Measurements from ENCODE around the gene DCAF12. TPM values are rescaled to one million over a fixed set of nuclear protein-coding genes. Genes with fewer than 3 reads are reported as not detected.

DCAF12 gene
- total and polyA plus RNA-seq, 2 of the 13 experiments (the other 11 are each of a cell fraction or from before 2014, with no cell fraction given), result 26.8 to 37.4 TPM

DNA sequence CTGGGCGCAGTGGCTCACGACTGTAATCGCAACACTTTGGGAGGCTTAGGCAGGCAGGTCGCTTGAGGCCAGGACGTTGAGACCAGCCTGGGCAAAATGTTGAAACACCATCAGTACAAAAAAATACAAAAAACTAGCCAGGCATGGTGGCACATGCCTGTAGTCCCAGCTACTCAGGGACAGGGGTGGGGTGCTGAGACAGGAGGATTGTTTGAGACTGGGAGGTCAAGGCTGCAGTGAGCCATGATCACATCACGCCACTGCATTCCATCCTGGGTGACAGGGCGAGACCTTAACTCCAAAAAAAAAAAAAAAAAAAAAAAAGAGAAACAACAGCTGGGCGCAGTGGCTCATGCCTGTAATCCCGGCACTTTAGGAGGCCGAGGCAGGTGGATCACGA is 23.7 kb downstream of the DCAF12 start:
- ChIA-PET POLR2A (no interaction called here), CTCF (ENCODE audit: low intra/inter-chr PET ratio, low total read pairs) (no interaction called here)
- H3K4me3 ChIP-seq (replicated peaks in 1 of 3; ENCODE audit: insufficient read depth in 1 of 3, low read depth in 2 of 3, low read length in 3 of 3), result no peak overlapping the region
- H4K20me1 ChIP-seq (ENCODE audit: insufficient read depth, low read length), result no peaks in the 10 kb centered on the region
- no peaks in the 10 kb centered on the region for H3K27me3 ChIP-seq (ENCODE audit: control insufficient read depth in 1 of 2, insufficient read depth in 2 of 2, low read length in 2 of 2)
- intact Hi-C loops (cut with micrococcal nuclease; ENCODE audit: unreplicated experiment) (no loop called here), in situ Hi-C loops (cut with HindIII; ENCODE audit: extremely low pct_ligation_motif_present, low pct_unique_long_range_greater_than_20kb) (no loop called here)
- DNase-seq (ENCODE audit: low spot score) (no peak), FAIRE-seq (no peak), ATAC-seq (no peak)
- H3K4me2 ChIP-seq (ENCODE audit: low read depth, low read length), result no peak overlapping the region
- H3K9ac ChIP-seq (ENCODE audit: insufficient read depth, low read depth, low read length), result no peak overlapping the region
- BruUV-seq (replicated peaks), result no TSS peak
- H3K4me1 ChIP-seq (ENCODE audit: insufficient read depth, low read length), result no peaks in the 10 kb centered on the region
- TF ChIP-seq SIX1 (CRISPR knock-in tag; IDR thresholded peaks at IDR 0.05; ENCODE audit: borderline replicate concordance) (no peak), TBX3 (IDR thresholded peaks at IDR 0.05; ENCODE audit: borderline replicate concordance) (no peak), ISX (CRISPR knock-in tag; conservative IDR thresholded peaks at IDR 0.05) (no peak), GLI4 (CRISPR knock-in tag; IDR thresholded peaks at IDR 0.05; ENCODE audit: borderline replicate concordance) (no peak), ZFP90 (CRISPR knock-in tag; IDR thresholded peaks at IDR 0.05; ENCODE audit: borderline replicate concordance) (no peak), ZNF468 (CRISPR knock-in tag; IDR thresholded peaks at IDR 0.05) (no peak), MXD4 (CRISPR knock-in tag; IDR thresholded peaks at IDR 0.05) (no peak), HDAC1 (CRISPR knock-in tag; IDR thresholded peaks at IDR 0.05) (no peak), ZNF33A (CRISPR knock-in tag; IDR thresholded peaks at IDR 0.05; ENCODE audit: borderline replicate concordance) (no peak)
- TF ChIP-seq, protein P1, sequence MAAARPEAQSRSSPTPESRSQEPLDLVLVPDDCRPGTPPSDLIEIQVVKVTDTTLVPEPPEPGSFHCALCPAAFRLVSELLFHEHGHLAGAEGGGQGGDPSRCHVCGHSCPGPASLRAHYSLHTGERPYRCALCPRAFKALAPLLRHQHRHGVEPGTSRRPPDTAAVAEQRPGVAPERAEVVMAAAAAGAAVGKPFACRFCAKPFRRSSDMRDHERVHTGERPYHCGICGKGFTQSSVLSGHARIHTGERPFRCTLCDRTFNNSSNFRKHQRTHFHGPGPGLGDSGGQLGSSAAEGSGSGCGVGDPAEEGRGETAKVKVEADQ (CRISPR knock-in tag; IDR thresholded peaks at IDR 0.05; ENCODE audit: borderline replicate concordance), result no peak
- TF ChIP-seq, protein P2, sequence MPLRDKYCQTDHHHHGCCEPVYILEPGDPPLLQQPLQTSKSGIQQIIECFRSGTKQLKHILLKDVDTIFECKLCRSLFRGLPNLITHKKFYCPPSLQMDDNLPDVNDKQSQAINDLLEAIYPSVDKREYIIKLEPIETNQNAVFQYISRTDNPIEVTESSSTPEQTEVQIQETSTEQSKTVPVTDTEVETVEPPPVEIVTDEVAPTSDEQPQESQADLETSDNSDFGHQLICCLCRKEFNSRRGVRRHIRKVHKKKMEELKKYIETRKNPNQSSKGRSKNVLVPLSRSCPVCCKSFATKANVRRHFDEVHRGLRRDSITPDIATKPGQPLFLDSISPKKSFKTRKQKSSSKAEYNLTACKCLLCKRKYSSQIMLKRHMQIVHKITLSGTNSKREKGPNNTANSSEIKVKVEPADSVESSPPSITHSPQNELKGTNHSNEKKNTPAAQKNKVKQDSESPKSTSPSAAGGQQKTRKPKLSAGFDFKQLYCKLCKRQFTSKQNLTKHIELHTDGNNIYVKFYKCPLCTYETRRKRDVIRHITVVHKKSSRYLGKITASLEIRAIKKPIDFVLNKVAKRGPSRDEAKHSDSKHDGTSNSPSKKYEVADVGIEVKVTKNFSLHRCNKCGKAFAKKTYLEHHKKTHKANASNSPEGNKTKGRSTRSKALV (CRISPR knock-in tag; IDR thresholded peaks at IDR 0.05), result no peak
- no peak overlapping the region for H3K27ac ChIP-seq (ENCODE audit: extremely low read length, insufficient read depth, low read length)
- H3K79me2 ChIP-seq (ENCODE audit: insufficient read depth, low read length), result peaks cover 2% of the 10 kb centered on the region
- H2AFZ ChIP-seq (ENCODE audit: low read length), result no peak overlapping the region
- no peaks in the 10 kb centered on the region for H3K9me3 ChIP-seq (ENCODE audit: low read length)
- 98% methylated on average over 11 of the region's 11 CpGs for WGBS (ENCODE audit: low lambda C conversion rate)
- H3K36me3 ChIP-seq (replicated peaks in 1 of 2; ENCODE audit: control insufficient read depth in 1 of 2, insufficient read depth in 2 of 2, low read length in 2 of 2), result peaks cover 28 to 52% of the 10 kb centered on the region in 2 experiments
